GM23338 (cell line): ENCODE measurements around the gene PNMA8B.

Experiments used
- CTCF ChIP-seq, 2 experiments: fragments of 200-600 bp in 1 of 2; sonication (generic) in 1 of 2; conservative IDR thresholded peaks; 2 replicates each; pipeline versions ENCODE4 v1.5.1 to v1.6.1; 2016 to 2017; ENCODE audit warnings: antibody characterized with exemption in 2 of 2, low read depth in 2 of 2, mild to moderate bottlenecking in 2 of 2, moderate library complexity in 1 of 2
- ETS1 ChIP-seq: IDR thresholded peaks from 2 replicates; pipeline ENCODE4 v1.6.1; 2016; ENCODE audit warnings: antibody characterized with exemption
- EZH2 ChIP-seq: fragments of 200-600 bp; sonication (generic); IDR thresholded peaks from one replicate; pipeline ENCODE4 v1.8.0; 2017; ENCODE audit warnings: antibody characterized with exemption, mild to moderate bottlenecking, low read depth; ENCODE audit not compliant: unreplicated experiment
- EZH2phosphoT487 ChIP-seq: fragments of 200-600 bp; sonication (generic); IDR thresholded peaks from one replicate; pipeline ENCODE4 v1.8.1; 2018; ENCODE audit warnings: antibody characterized with exemption; ENCODE audit not compliant: unreplicated experiment
- JUNB ChIP-seq: IDR thresholded peaks from one replicate; pipeline ENCODE4 v1.6.1; 2016; ENCODE audit warnings: antibody characterized with exemption; ENCODE audit not compliant: unreplicated experiment
- NANOG ChIP-seq: IDR thresholded peaks from 2 replicates; pipeline ENCODE4 v1.6.1; 2016; ENCODE audit warnings: antibody characterized with exemption, borderline replicate concordance
- POLR2AphosphoS5 ChIP-seq: IDR thresholded peaks from 2 replicates; pipeline ENCODE4 v1.6.1; 2016; ENCODE audit warnings: antibody characterized with exemption, low read depth
- REST ChIP-seq: IDR thresholded peaks from one replicate; pipeline ENCODE4 v1.6.1; 2018; ENCODE audit warnings: antibody characterized with exemption; ENCODE audit not compliant: unreplicated experiment
- STAT1 ChIP-seq: IDR thresholded peaks from one replicate; pipeline ENCODE4 v1.6.1; 2016; ENCODE audit warnings: antibody characterized with exemption; ENCODE audit not compliant: unreplicated experiment
- ZNF114 ChIP-seq: fragments of 250-450 bp; sonication (Bioruptor Pico); IDR thresholded peaks from 2 replicates; pipeline ENCODE4 v1.5.0; 2020; ENCODE audit warnings: mild to moderate bottlenecking, moderate library complexity
- ZNF462 ChIP-seq: fragments of 250-450 bp; sonication (Bioruptor Pico); IDR thresholded peaks from 2 replicates; pipeline ENCODE4 v1.5.0; 2020; ENCODE audit warnings: mild to moderate bottlenecking, moderate library complexity

- TF ChIP-seq CTCF (conservative IDR thresholded peaks at IDR 0.05; ENCODE audit: low read depth in 2 of 2) (no peak), EZH2 (no peak), EZH2phosphoT487 (no peak), POLR2AphosphoS5 (no peak), NANOG (no peak), ETS1 (no peak), REST (no peak), ZNF114 (no peak), ZNF462 (CRISPR knock-in tag) (no peak), STAT1 (no peak), JUNB (no peak)
Measured at GRCh38 chr19:46460055-46460454, 35.6 kb downstream of the PNMA8B start.
